Astrocyte of the spinal cord (primary cell): ENCODE measurements around the gene TRPC3.
A peak's percentile ranks its signal among the peaks of the same experiment; 100 is the strongest.

Experiments
- DNase-seq: peaks from one replicate; pipeline ENCODE4 v3.0.0; 2011; ENCODE audit warnings: low read depth, low spot score
- H3K4me3 ChIP-seq: 2 replicates; pipeline ENCODE4 v1.5.1; 2011; ENCODE audit warnings: low read depth, mild to moderate bottlenecking, low read length, moderate library complexity
- CTCF ChIP-seq: IDR thresholded peaks from 2 replicates; pipeline ENCODE4 v1.5.1; 2012; ENCODE audit warnings: low read depth, mild to moderate bottlenecking, low read length, inconsistent platforms
- in situ Hi-C: cut with HindIII; loops from 2 replicates; pipeline ENCODE4 v1.10.0; 2017; ENCODE audit warnings: low sequenced_read_pairs

TRPC3 gene

GRCh38 chr4:121989715-121990114 lies 37.9 kb upstream of the TRPC3 start:
- no peak overlapping the region for H3K4me3 ChIP-seq
- in situ Hi-C loops: no loop called here
- TF ChIP-seq CTCF: no peak
- DNase-seq: peak; percentile 54

- in situ Hi-C loops: no loop called here
- TF ChIP-seq CTCF: no peak
- H3K4me3 ChIP-seq: no peak overlapping the region
- DNase-seq: no peak
Measured at GRCh38 chr4:121988950-121989349, 37.1 kb upstream of the TRPC3 start.

- no peak for TF ChIP-seq CTCF
- in situ Hi-C loops: no loop called here
- no peak overlapping the region for H3K4me3 ChIP-seq
- no peak for DNase-seq
Measured at GRCh38 chr4:121980643-121981042, 28.8 kb upstream of the TRPC3 start.

GRCh38 chr4:121978172-121978516 lies 26.3 kb upstream of the TRPC3 start:
- no peak for DNase-seq
- in situ Hi-C loops: no loop called here
- no peak for TF ChIP-seq CTCF
- H3K4me3 ChIP-seq: no peak overlapping the region

GRCh38 chr4:121977251-121978171 lies 25.7 kb upstream of the TRPC3 start:
- H3K4me3 ChIP-seq: no peak overlapping the region
- in situ Hi-C loops: no loop called here
- no peak for DNase-seq
- TF ChIP-seq CTCF: no peak

- no peak for TF ChIP-seq CTCF
- H3K4me3 ChIP-seq: no peak overlapping the region
- no peak for DNase-seq
- in situ Hi-C loops: no loop called here
Measured at GRCh38 chr4:121975784-121976183, 23.9 kb upstream of the TRPC3 start.
